Neural cell (in vitro differentiated cells): ENCODE data around the gene KATNA1. TPM values are rescaled to one million over a fixed set of nuclear protein-coding genes. Genes with fewer than 3 reads are reported as not detected.

ENCODE experiments used
- H2AFZ ChIP-seq: fragments of 200-600, 300-800 bp; sonication (generic), shearing (Covaris generic); 2 replicates; pipeline ENCODE4 v1.6.0; 2014; ENCODE audit warnings: low read depth, mild to moderate bottlenecking, antibody characterized with exemption, low read length, moderate library complexity
- H3F3A ChIP-seq: fragments of 200-600 bp; shearing (Covaris generic); 2 replicates; pipeline ENCODE4 v1.6.1; 2016; ENCODE audit warnings: mild to moderate bottlenecking, moderate library complexity, mixed read lengths, antibody characterized with exemption, low read length; ENCODE audit not compliant: insufficient read depth, poor library complexity, severe bottlenecking
- H3K27ac ChIP-seq: fragments of 200-600, 300-800 bp; sonication (generic), shearing (Covaris generic); 2 replicates; pipeline ENCODE4 v1.5.1; 2014; ENCODE audit warnings: mild to moderate bottlenecking, low read length, moderate library complexity
- H3K27me3 ChIP-seq: fragments of 300-800, 200-600 bp; sonication (generic), shearing (Covaris generic); 2 replicates; pipeline ENCODE4 v1.6.0; 2014; ENCODE audit warnings: mild to moderate bottlenecking, low read depth, low read length, moderate library complexity; ENCODE audit not compliant: insufficient read depth
- H3K36me3 ChIP-seq: fragments of 300-800, 200-600 bp; sonication (generic), shearing (Covaris generic); 2 replicates; pipeline ENCODE4 v1.5.1; 2014; ENCODE audit warnings: mild to moderate bottlenecking, antibody characterized with exemption, low read length, moderate library complexity; ENCODE audit not compliant: insufficient read depth
- H3K4me2 ChIP-seq: fragments of 300-800, 200-600 bp; sonication (generic), shearing (Covaris generic); 2 replicates; pipeline ENCODE4 v1.6.0; 2014; ENCODE audit warnings: mild to moderate bottlenecking, low read length
- H3K4me3 ChIP-seq: fragments of 300-800, 200-600 bp; sonication (generic), shearing (Covaris generic); 2 replicates; pipeline ENCODE4 v1.5.1; 2014; ENCODE audit warnings: mild to moderate bottlenecking, low read length, moderate library complexity
- H3K79me2 ChIP-seq: fragments of 200-600 bp; shearing (Covaris generic); replicated peaks from 2 replicates; pipeline ENCODE4 v1.6.0; 2014; ENCODE audit warnings: mild to moderate bottlenecking, low read length, moderate library complexity; ENCODE audit not compliant: insufficient read depth
- H3K9ac ChIP-seq: fragments of 300-800, 200-600 bp; sonication (generic), shearing (Covaris generic); 2 replicates; pipeline ENCODE4 v1.6.1; 2016; ENCODE audit warnings: mild to moderate bottlenecking, low read length, mixed read lengths
- H3K9me2 ChIP-seq: fragments of 200-600 bp; shearing (Covaris generic); 2 replicates; pipeline ENCODE4 v1.6.1; 2016; ENCODE audit warnings: mild to moderate bottlenecking, low read length, mixed read lengths; ENCODE audit not compliant: insufficient read depth
- H3K9me3 ChIP-seq: fragments of 200-600, 300-800 bp; sonication (generic), shearing (Covaris generic); 2 replicates; pipeline ENCODE4 v1.6.1; 2016; ENCODE audit warnings: mild to moderate bottlenecking, mixed run types, low read length, moderate library complexity, mixed read lengths
- H4K20me1 ChIP-seq: fragments of 200-600 bp; shearing (Covaris generic); 2 replicates; pipeline ENCODE4 v1.6.1; 2016; ENCODE audit warnings: mild to moderate bottlenecking, mixed run types; ENCODE audit not compliant: insufficient read depth
- CTCF ChIP-seq: fragments of 450-650 bp; IDR thresholded peaks from 2 replicates; pipeline ENCODE4 v1.5.1; 2014; ENCODE audit warnings: antibody characterized with exemption, mild to moderate bottlenecking, moderate library complexity; ENCODE audit not compliant: poor library complexity, severe bottlenecking
- EP300 ChIP-seq: fragments of 450-650 bp; conservative IDR thresholded peaks from 2 replicates; pipeline ENCODE4 v1.6.1; 2014; ENCODE audit warnings: antibody characterized with exemption, mild to moderate bottlenecking, moderate library complexity; ENCODE audit not compliant: poor library complexity, severe bottlenecking
- EZH2 ChIP-seq: fragments of 200-600, 300-800 bp; shearing (Covaris generic), sonication (generic); IDR thresholded peaks from 2 replicates; pipeline ENCODE4 v1.6.1; 2014; ENCODE audit warnings: antibody characterized with exemption, low read length, borderline replicate concordance, mild to moderate bottlenecking; ENCODE audit not compliant: insufficient read depth, poor library complexity, severe bottlenecking
- MXI1 ChIP-seq: fragments of 450-650 bp; conservative IDR thresholded peaks from 2 replicates; pipeline ENCODE4 v1.6.1; 2014; ENCODE audit warnings: antibody characterized with exemption, mild to moderate bottlenecking; ENCODE audit not compliant: poor library complexity, severe bottlenecking
- POLR2AphosphoS5 ChIP-seq: IDR thresholded peaks from 2 replicates; pipeline ENCODE4 v1.6.1; 2012
- RAD21 ChIP-seq: fragments of 450-650 bp; conservative IDR thresholded peaks from 2 replicates; pipeline ENCODE4 v1.6.1; 2014; ENCODE audit warnings: antibody characterized with exemption, mild to moderate bottlenecking, moderate library complexity
- REST ChIP-seq: IDR thresholded peaks from 2 replicates; pipeline ENCODE4 v1.6.1; 2012; ENCODE audit warnings: borderline replicate concordance
- SMC3 ChIP-seq: fragments of 450-650 bp; conservative IDR thresholded peaks from 2 replicates; pipeline ENCODE4 v1.6.1; 2014; ENCODE audit warnings: antibody characterized with exemption, mild to moderate bottlenecking, moderate library complexity; ENCODE audit not compliant: poor library complexity
- TAF1 ChIP-seq: IDR thresholded peaks from 2 replicates; pipeline ENCODE4 v1.6.1; 2012; ENCODE audit warnings: low read depth
- polyA plus RNA-seq: library from polyadenylated mRNA; depleted of rRNA; stranded (reverse); fragments of >200 nt; gene quantifications from 2 replicates; pipeline ENCODE4 v1.2.3, GENCODE V29; 2014

Gene KATNA1
- polyA plus RNA-seq, 1 donor from 2014 or later = 23.1 TPM

GRCh38 chr6:149567194-149567586 is 81.3 kb downstream of the KATNA1 start:
- no peaks in the 10 kb centered on the region for H3K9me3 ChIP-seq
- peak overlapping the region; percentile 84 for H3K27ac ChIP-seq
- no peaks in the 10 kb centered on the region for H3K9me2 ChIP-seq
- H3K9ac ChIP-seq = peak overlapping the region; percentile 89
- no peaks in the 10 kb centered on the region for H3K36me3 ChIP-seq
- H3K4me2 ChIP-seq = peak overlapping the region; percentile 54
- no peaks in the 10 kb centered on the region for H3F3A ChIP-seq
- H4K20me1 ChIP-seq = peaks cover 6% of the 10 kb centered on the region
- peak overlapping the region; percentile 99 for H3K4me3 ChIP-seq
- H3K79me2 ChIP-seq = peaks cover 33% of the 10 kb centered on the region
- TF ChIP-seq SMC3 (no peak), REST (no peak), POLR2AphosphoS5 (no peak), RAD21 (no peak), EZH2 (no peak), CTCF (no peak), MXI1 (no peak), TAF1 (no peak), EP300 (no peak)
- H3K27me3 ChIP-seq = peaks cover 11% of the 10 kb centered on the region
- no peak overlapping the region for H2AFZ ChIP-seq

- peak; percentile 47 for TF ChIP-seq MXI1
- TF ChIP-seq SMC3 = no peak
- TF ChIP-seq REST = peak; percentile 18
- TF ChIP-seq RAD21 = no peak
- TF ChIP-seq EZH2 = no peak
- no peak for TF ChIP-seq POLR2AphosphoS5
- TF ChIP-seq CTCF = no peak
- no peak for TF ChIP-seq EP300
- TF ChIP-seq TAF1 = peak; percentile 58
- peak overlapping the region; percentile 54 for H3K4me2 ChIP-seq
- H3K79me2 ChIP-seq = peaks cover 33% of the 10 kb centered on the region
- H2AFZ ChIP-seq = peak overlapping the region; percentile 94
- peak overlapping the region; percentile 99 for H3K4me3 ChIP-seq
- peak overlapping the region; percentile 89 for H3K9ac ChIP-seq
- peaks cover 6% of the 10 kb centered on the region for H4K20me1 ChIP-seq
- H3K27ac ChIP-seq = peak overlapping the region; percentile 84
- peaks cover 11% of the 10 kb centered on the region for H3K27me3 ChIP-seq
- H3K36me3 ChIP-seq = no peaks in the 10 kb centered on the region
- no peaks in the 10 kb centered on the region for H3K9me2 ChIP-seq
- H3K9me3 ChIP-seq = no peaks in the 10 kb centered on the region
- no peaks in the 10 kb centered on the region for H3F3A ChIP-seq
These were observed 81.9 kb downstream of the KATNA1 start for GRCh38 chr6:149566410-149567193.
